Heart right ventricle (tissue), 16 donors: ENCODE measurements around the gene PANK2. TPM values are rescaled to one million over a fixed set of nuclear protein-coding genes. Genes with fewer than 3 reads are reported as not detected.

Experiments
- ATAC-seq, 8 donors: fragments of 200-7000 bp; cut with Tn5 transposase; one replicate each; pipeline ENCODE4 v1.9.1; 2020; ENCODE audit warnings: mild to moderate bottlenecking in 8 of 8, moderate library complexity in 8 of 8, moderate number of reproducible peaks in 1 of 8
- DNase-seq, 2 donors: peaks; one replicate each; pipeline ENCODE4 v3.0.0-alpha.2; 2020
- H3K27ac ChIP-seq, 10 donors: fragments of 200-600 bp; sonication (generic) in 2 of 10; one replicate each; pipeline versions ENCODE4 v1.5.0 to v1.8.0; 2020 to 2022; ENCODE audit warnings: mild to moderate bottlenecking in 3 of 10
- H3K27me3 ChIP-seq, 7 donors: fragments of 200-600 bp; one replicate each; pipeline ENCODE4 v1.8.0; 2021 to 2022; ENCODE audit warnings: mild to moderate bottlenecking in 2 of 7
- H3K36me3 ChIP-seq, 9 donors: fragments of 200-600 bp; sonication (generic) in 1 of 9; one replicate each; pipeline versions ENCODE4 v1.5.0 to v1.8.0; 2020 to 2022; ENCODE audit warnings: mild to moderate bottlenecking in 2 of 9
- H3K4me1 ChIP-seq, 9 donors: fragments of 200-600 bp; sonication (generic) in 1 of 9; one replicate each; pipeline versions ENCODE4 v1.5.0 to v1.8.0; 2020 to 2022; ENCODE audit warnings: mild to moderate bottlenecking in 4 of 9
- H3K4me3 ChIP-seq, 10 donors: fragments of 200-600 bp; sonication (generic) in 2 of 10; one replicate each; pipeline versions ENCODE4 v1.5.0 to v1.8.0; 2020 to 2022; ENCODE audit warnings: mild to moderate bottlenecking in 7 of 10, moderate library complexity in 2 of 10
- H3K9me3 ChIP-seq, 11 donors: fragments of 200-600 bp in 10 of 11; sonication (generic) in 2 of 11; one replicate each; pipeline versions ENCODE4 v1.5.0 to v1.8.0; 2013 to 2022; ENCODE audit warnings: mild to moderate bottlenecking in 2 of 11, control low read depth in 1 of 11, moderate library complexity in 1 of 11
- CTCF ChIP-seq, 9 donors: fragments of 200-600 bp; sonication (generic) in 2 of 9; IDR thresholded peaks; one replicate each; pipeline versions ENCODE4 v1.5.0 to v1.8.0; 2021 to 2022; ENCODE audit warnings: antibody characterized with exemption in 9 of 9, mild to moderate bottlenecking in 5 of 9, moderate library complexity in 1 of 9
- WGBS, 2 donors: extraction: QIAGEN DNeasy Blood & Tissue Kit; methylation state at CpG; one replicate each; pipeline ENCODE4 v1.1.7; 2013; ENCODE audit warnings: inconsistent platforms in 1 of 2; 5-methylcytosine and 5-hydroxymethylcytosine counted together
- intact Hi-C, 10 donors: fragments of 100-400 bp; cut with DNase I; formaldehyde crosslinking; loops; one replicate each; pipeline versions ENCODE4 v1.11.1 to v1.14.2; 2022
- polyA plus RNA-seq, 2 donors: library from polyadenylated mRNA; stranded (reverse); fragments of 200-250 nt; gene quantifications; one replicate each; pipeline ENCODE4 v1.2.3, GENCODE V29; 2013
- total RNA-seq, 10 donors: library from RNA; stranded (reverse); fragmentation: NEBNext Ultra II Directional in 3 of 10; extraction: Animal tissue kit (Norgen Biotek cat#: 25700) in 3 of 10; gene quantifications; one replicate each; pipeline versions ENCODE4 v1.2.1 to v1.2.4, GENCODE V29; 2021 to 2023
- donor health status: Arrhythmogenic right ventricular cardiomyopathy.
- donor health status: ischemic (EF 13 %, LVEDD 7.1; RV severe dilation, severe dysfunction).
- donor health status: healthy with polysubstance abuse.
- donor health status: DM: no; HTN: yes; CAD: no.
- donor health status: DM: no; HTN: no; CAD: no.
- donor health status: ischemic (EF 25% LVEDD 6.9; RV normal size, moderate dysfunction).
- donor health status: ischemic (EF 25% LVEDD 5.7; RV mildly dilated, moderate dysfunction).
- donor health status: healthy.
- donor health status: DM: yes; HTN: yes; CAD: no.
- donor health status: Ischemic cardiomyopathy.
- donor health status: ischemic (EF 35%, LVEDD 5.7; RV mildly dilated, moderate dysfunction).
- donor health status: nonischemic (EF 11% LVEDD 7.7; RV severe dilation, severe dysfunction).
- donor health status: DM: yes; HTN: yes; CAD: no.
- donor health status: PGD.
- donor health status: ischemic (EF 29% LVEDD 5.4; RV normal size, mild dysfunction).
- donor health status: nonischemic (EF 23%, LVEDD 6.1; RV moderate dilation, normal function).

The PANK2 gene
- total and polyA plus RNA-seq, 12 donors, result 12.2 to 25.1 (median 17.9) TPM

DNA sequence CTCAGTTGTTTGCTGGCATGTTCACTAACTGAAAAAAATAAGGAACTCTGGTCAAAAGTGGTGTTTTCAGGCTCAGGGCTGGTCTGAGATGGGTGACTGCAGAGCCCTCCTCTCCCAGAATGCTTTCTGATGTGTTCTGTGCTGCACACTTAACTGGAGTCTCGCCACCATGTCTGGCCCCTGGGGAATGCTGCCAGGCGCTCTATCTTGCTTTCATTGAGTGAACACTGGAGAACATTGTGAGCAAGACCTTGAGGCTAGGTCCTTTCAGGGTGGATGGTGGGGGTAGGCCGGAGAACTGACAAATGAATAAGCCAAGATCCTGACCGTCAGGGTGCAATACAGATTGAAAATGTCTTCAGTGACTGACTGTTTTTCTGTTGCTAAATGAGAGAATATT is 19.5 kb downstream of the PANK2 start:
- no peak for TF ChIP-seq CTCF (IDR thresholded peaks at IDR 0.05)
- Histone ChIP-seq H3K4me1 (peaks cover 0 to 58% (median 31%) of the 10 kb centered on the region in 9 donors), H3K36me3 (peaks cover 0 to 62% (median 12%) of the 10 kb centered on the region in 9 donors), H3K9me3 (no peaks in the 10 kb centered on the region), H3K4me3 (no peak overlapping the region), H3K27me3 (no peaks in the 10 kb centered on the region), H3K27ac (peak overlapping the region in 5 of 10 donors; percentile 24 to 46 (median 26))
- 34 to 48% methylated on average over 4 of the region's 4 CpGs for WGBS, 2 donors
- DNase-seq, result peak; percentile 50 to 65
- intact Hi-C loops, result no loop called here
- ATAC-seq, result peak; percentile 51 to 96 (median 84)

DNA sequence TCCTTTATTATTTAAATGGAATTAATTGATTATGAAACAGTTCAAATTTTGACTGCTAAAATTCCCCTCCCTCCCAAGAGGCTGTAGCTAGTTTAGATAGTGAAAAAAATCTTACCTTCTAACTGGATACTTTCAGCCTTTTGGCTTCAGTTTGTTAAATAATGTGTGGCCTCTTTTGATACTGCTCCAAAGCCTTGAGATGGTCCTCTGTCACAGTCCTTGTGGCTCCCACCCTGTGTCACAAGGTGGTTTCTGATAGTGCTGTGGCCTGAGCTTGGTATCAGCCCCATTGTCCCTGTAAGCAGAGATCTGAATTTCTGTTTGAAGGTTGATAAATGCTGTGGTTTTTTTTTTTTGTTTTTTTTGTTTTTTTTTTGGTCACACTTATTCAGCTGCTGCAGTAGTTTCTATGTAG is 20.8 kb downstream of the PANK2 start:
- peaks cover 0 to 75% (median 16%) of the 10 kb centered on the region in 9 donors for H3K36me3 ChIP-seq
- no peaks in the 10 kb centered on the region for H3K27me3 ChIP-seq
- DNase-seq (no peak), ATAC-seq (no peak)
- no peak for TF ChIP-seq CTCF (IDR thresholded peaks at IDR 0.05)
- intact Hi-C loops, result no loop called here
- peaks cover 0 to 45% (median 19%) of the 10 kb centered on the region in 9 donors for H3K4me1 ChIP-seq
- no peaks in the 10 kb centered on the region for H3K9me3 ChIP-seq
- H3K27ac ChIP-seq, result no peak overlapping the region
- H3K4me3 ChIP-seq, result no peak overlapping the region

DNA sequence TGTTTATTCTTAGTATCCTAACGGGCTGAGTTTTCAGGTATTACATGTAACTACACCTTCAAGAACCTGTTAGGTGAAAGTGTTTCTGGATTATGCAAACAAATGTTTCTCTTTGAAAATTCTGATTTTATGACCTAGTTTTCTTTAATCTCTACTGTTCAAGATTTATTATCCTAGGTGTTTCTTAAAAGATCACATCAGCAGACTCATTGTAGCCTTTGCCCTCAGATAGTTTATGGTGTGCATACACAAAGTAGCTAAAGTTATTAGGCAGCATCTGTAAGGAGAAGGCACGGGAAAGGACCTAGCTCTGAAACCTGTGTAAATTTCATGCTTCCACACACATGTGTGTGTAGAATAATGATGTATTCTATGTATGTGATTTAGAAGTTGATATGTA is 21.7 kb downstream of the PANK2 start:
- H3K4me1 ChIP-seq, result peaks cover 0 to 45% (median 20%) of the 10 kb centered on the region in 9 donors
- ATAC-seq, result no peak
- 87 to 92% methylated on average over 2 of the region's 2 CpGs for WGBS, 2 donors
- H3K9me3 ChIP-seq, result no peaks in the 10 kb centered on the region
- intact Hi-C loops, result no loop called here
- no peak overlapping the region for H3K27ac ChIP-seq
- H3K4me3 ChIP-seq, result no peak overlapping the region
- no peaks in the 10 kb centered on the region for H3K27me3 ChIP-seq
- DNase-seq, result no peak
- no peak for TF ChIP-seq CTCF (IDR thresholded peaks at IDR 0.05)
- H3K36me3 ChIP-seq, result peaks cover 0 to 83% (median 16%) of the 10 kb centered on the region in 9 donors

GRCh38 chr20:3911956-3912355 is 22.8 kb downstream of the PANK2 start:
- H3K27ac ChIP-seq, result no peak overlapping the region
- H3K4me3 ChIP-seq, result no peak overlapping the region
- H3K9me3 ChIP-seq, result no peaks in the 10 kb centered on the region
- intact Hi-C loops, result no loop called here
- H3K36me3 ChIP-seq, result peaks cover 0 to 94% (median 16%) of the 10 kb centered on the region in 9 donors
- H3K27me3 ChIP-seq, result no peaks in the 10 kb centered on the region
- DNase-seq (no peak), ATAC-seq (peak in 3 of 8 donors; percentile 17 to 34 (median 24))
- H3K4me1 ChIP-seq, result peaks cover 3 to 53% (median 21%) of the 10 kb centered on the region in 9 donors
- TF ChIP-seq CTCF (IDR thresholded peaks at IDR 0.05), result no peak
- WGBS, 2 donors, result 39 to 66% methylated on average over 2 of the region's 2 CpGs
